HG03432 (cell line): ENCODE data around the gene GSG1L.

ENCODE experiments used
- ATAC-seq: cut with Tn5 transposase; IDR thresholded peaks from one replicate; pipeline ENCODE4 v1.9.1; 2021; ENCODE audit warnings: mild to moderate bottlenecking, moderate library complexity; ENCODE audit not compliant: unreplicated experiment

Gene GSG1L

DNA sequence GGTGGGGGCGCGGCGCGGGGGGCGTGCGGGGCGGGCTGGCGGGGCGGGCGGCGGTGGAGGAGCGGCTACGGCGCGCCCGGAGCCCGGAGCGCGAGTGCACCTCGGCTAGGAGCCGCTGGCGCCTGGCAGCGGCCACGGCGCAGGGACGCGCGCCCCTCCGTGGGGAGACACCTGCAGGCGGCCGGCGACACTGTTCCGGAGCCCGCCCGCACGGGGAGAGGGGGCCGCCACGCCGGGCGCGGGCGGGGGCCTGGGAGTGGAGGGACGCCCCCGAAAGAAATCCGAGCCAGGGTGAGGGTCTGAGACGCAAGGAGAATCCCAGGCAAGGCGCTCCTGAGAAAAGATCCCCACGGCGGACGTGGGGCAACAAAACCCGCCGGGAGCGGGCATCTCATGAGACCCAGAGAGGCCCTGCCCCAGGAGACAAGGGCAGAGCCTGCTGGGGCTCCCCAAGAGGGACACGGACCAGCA lies at the start of gene GSG1L:
Gene GSG1L, minus strand, starts transcription at position 124 of the 471 bp plus-strand sequence. CDS start 290 bp downstream, outside the sequence.
- ATAC-seq = no peak

DNA sequence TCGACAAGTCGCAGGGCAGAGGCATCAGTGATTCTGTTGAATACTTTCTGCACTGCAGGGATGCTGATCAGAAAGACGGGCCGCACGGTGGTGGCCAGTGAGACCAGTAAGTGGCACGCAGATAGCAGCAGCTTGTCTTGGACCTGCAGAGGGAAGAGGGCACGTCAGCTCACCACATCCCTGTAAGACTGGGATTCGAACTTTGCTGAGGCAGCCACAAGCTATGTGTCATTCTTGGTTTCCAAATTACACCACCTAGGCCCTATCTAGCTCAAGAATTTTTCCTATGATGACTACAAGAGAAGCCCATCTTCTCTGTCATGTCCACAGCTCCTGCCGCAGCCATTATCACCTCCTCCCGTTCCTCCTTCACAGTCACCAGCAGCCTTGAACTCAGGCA lies 49.4 kb upstream of the GSG1L start:
- no peak for ATAC-seq

DNA sequence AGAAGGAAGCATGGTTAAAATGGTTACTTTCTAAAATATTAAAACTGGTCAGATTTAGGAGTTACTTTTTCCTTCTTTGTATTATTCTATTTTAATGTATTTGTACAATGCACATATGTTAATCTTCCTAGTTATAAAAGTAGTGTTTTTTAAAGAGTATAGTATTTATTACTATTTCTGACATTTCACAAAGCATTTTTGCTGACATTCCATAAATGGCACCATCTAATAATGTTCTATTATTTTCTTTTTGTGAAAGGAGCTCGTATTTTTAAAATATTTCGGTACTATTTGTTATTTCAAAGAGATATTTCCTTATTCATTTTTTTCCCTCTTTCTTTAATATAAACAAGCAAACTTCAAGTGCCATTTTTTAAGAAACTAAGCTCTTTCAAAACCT lies 47.5 kb upstream of the GSG1L start:
- no peak for ATAC-seq

DNA sequence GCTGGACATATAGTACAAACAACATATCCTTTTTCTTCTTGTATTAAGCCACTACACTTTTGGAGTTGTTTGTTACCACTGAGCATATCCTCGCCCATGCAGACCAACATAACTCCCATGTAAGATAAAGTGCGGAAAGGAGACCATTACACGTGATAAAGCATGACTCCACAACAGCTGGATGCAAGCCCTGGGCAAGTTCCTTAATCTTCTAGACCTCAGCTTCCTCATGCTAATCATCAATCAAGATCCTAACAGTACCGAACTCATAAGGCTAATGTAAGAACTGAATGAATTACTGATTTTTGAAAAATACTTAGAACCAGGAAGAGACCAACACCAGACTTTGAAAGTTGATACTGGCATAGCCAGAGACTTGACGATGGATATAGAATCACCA lies 47.0 kb upstream of the GSG1L start:
- ATAC-seq = no peak

DNA sequence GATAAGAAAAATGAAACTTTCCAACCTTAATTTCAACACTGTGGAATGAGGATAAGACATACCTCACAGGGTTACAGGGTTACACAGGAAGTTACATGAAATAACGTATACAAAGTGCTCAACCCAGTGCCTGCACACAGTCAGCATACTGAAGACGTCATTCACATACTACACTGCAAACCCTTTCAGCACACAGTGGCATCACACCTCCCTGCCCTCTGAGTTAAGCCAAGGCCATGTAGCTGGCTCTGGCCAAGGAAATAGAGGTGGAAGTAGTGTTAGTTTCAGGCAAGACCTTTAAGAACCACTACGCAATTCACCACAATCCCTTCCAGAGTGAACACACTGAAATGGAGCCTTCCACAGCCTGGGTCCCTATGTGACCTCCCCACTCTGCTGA lies 46.6 kb upstream of the GSG1L start:
- no peak for ATAC-seq

DNA sequence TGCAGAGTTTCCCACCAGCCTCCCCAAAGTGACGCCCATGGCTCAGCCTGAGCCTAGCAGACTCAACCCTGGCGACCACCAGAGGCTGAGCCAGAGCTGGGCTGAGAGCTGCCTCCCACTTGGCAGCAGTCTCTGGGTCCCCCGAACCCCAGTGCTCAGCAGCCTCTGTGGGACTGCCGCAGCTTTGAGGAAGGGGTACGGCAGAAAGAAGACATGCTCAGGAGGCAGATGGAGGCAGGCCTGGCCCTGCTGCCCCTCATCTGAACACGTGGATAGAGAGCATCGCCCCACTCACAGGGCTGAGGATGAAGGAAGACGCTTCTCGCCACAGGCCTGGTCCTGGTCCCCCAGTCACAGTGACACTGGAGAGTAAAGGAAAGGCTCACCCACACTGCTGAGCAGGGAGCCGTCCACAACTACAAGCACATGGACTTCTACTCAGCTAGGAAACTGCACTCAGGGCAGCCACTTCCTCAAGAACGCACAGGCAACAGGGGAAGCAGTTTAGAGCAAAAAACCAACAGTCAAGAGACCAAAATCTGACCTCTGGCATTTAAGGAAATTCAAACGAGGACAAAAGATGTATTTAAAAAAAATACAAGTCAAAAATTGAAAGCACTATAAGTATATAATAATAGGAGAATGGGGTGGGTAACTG lies 45.2 kb upstream of the GSG1L start:
- no peak for ATAC-seq

DNA sequence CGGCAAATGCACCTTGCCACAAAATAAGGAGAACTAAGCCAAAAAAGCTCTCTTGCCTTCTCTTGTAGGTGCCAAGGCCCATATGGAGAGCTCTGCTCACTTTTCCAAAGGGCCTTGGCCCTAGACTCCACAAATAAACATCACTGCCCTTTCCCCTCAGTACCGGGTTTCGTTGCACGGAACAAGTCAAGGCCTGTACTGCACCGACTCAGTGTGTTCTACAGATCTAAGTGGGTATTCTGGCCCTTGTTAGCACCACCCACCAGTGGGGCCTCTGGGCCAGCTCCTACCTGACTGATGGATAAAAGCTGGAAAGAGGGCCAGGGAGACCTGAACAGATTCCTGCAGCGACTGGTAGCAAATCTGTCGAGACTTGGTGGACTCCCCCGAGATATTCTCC lies 43.7 kb upstream of the GSG1L start:
- no peak for ATAC-seq

DNA sequence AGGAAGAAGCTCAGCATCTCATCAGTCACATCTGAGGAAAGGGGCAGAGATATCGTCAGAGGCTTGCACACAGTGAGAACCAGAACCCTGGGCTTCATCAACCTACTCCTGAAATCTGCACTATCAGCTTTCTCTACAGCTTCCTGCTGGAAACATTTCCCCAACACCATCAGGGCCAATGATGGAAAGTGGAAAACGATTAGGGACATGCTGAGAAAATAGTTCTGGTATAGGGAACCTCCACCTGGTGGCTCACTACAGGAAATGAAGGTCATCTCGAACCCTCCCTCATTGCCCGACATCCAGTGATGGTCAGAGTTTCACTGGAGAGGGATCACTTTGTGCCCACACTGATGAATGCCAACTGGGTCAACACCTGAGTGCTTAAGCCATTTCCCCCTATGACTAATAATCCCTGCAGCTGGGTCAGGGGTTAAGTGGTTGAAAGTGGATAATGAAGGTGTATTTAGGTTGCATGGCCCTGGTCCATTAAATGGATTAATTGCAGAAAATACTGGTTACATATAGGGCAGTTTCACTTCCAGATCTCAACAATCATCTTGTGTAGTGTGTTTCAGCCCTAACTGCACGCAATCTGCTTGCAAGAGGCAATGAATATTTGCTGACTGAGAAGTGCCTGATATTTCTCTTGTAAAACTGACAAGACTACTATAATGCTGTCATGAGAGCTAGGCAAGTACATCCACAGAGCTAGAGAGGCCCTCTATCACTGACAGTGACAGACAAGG lies 43.1 kb upstream of the GSG1L start:
- ATAC-seq = no peak

DNA sequence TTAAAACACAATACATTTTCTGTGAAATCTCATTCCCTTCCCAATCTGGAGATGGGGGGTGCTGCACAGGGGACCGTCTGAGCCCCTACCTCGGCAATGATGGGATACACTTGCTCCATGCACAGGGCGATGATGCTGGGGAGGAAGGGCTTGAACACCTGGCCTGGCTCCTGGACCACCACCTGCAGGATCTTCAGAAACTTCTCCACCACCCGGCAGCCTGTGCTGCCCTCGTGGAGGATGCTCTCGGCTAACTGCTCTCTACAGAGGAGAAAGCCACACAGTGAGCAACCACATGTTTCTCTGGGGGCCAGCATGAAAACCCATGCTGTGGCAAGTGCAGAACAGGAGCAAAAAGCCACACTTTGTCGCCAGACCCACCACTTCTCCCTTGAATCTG lies 42.4 kb upstream of the GSG1L start:
- ATAC-seq = no peak

DNA sequence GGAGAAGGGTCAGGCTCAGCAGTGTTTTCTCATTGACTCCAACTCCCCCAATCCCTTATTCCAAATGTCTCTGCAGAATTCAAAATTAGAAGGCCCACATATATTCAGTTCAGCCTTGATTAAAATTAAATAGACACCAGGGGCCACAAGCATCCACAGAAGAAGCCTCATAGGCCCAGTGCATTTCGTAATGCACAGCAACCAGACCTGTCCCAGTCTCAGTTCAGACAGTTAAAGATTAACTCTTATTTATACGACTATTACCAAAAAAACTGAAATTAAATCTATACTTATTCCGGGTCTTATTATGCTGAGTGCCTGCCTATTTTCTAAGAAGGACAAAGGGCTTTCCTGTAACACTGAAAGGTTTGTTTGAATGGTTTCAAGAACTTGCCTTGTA lies 41.8 kb upstream of the GSG1L start:
- no peak for ATAC-seq

DNA sequence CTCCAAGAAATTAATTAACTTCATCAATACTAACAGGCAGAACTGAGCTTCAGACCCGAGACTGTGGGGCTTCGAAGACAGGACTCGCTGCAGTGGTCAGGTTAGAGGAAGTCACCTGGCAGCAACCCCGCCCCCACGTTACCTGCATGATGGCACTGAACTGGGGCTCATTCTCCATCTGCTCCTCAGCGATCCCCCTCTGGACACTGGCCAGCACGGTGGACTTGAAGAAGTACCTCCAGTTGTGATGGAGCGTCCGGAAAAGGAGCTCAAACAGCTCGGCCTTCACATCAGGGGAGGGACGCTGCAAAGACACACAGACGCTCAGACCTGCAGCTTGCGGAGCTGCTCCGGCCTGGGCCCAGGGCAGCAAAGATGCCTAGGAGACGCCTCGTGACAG lies 40.9 kb upstream of the GSG1L start:
- no peak for ATAC-seq

DNA sequence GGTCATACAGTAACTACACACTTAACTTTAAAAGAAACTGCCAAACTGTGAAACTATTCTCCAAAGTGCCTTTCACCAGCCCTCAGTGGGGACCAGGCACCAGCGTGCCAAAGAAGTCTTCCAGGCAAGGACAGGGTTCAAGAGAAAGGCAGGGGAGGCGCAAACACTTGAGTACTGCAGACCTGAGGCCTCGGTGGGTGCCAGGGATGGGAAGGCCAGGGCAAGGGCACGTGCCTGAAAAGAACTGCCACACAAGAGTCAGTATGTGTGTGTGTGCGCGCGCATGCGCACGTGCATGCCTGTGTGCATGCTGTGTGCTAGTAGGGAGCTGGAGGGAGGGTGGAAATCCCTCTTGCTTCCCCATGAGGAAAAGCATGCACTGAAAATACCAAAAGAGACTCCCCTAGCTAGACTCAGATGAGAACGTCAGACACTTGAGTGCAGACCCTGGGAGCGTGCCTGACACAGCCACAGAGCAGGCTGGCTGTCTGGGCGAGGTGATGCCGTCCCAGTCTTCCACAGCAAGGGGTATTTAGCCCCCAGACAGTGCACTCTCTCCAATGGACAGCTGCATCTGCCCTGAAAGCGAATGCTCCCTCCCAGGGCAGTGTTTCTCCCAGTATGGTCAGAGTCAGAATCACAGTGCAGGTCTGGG lies 40.1 kb upstream of the GSG1L start:
- ATAC-seq = no peak

DNA sequence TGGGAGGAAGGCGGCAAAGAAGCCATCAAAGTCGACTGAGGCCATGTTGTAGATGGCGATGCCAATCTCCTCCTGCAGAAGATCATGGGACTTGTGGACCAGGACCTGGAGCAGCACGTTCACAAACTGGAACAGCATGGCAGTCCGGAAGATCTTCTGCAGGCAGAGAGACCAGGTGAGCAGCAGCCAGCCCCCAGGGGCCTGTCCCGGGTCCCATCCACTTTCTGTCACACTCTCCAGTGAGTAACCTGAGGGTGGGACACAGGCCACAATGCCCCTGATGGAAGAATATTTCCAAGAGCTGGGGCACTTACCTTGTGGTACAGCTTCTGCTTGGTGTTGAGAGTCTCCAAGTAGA lies 38.0 kb upstream of the GSG1L start:
- no peak for ATAC-seq

DNA sequence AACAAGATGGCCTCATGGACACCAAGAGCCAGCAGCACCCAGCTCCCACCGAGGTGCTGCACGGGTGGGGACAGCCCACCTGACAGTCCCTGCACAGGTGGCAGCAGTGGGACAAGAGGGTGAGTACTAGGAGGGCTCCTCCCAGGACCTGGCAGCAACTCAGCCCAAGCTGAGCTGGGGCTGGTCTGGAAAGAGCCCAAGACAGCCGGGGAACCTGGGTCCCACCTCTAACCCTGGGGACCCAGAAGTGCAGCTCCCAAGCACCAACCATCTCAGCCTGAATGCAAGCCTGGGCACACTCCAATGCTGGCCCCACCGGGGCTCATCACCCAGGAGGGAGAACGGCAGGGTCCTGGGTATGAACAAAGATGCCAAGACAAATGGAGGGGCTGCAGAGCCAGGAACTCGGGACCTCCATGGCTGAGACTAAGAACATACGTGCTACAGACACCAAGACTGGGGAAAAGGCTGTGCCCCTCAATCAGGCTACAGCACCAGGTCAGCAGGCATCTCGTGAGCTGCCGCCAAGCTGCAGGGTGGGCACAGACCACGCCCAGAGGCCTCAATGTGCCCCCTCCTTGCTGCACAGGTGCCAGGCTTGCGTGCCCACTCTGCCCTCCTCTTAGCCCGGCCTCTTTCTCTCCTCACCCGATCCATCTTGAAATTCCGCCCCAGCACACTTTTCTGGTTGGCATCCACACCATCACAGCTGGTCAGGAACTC lies 37.5 kb upstream of the GSG1L start:
- no peak for ATAC-seq

DNA sequence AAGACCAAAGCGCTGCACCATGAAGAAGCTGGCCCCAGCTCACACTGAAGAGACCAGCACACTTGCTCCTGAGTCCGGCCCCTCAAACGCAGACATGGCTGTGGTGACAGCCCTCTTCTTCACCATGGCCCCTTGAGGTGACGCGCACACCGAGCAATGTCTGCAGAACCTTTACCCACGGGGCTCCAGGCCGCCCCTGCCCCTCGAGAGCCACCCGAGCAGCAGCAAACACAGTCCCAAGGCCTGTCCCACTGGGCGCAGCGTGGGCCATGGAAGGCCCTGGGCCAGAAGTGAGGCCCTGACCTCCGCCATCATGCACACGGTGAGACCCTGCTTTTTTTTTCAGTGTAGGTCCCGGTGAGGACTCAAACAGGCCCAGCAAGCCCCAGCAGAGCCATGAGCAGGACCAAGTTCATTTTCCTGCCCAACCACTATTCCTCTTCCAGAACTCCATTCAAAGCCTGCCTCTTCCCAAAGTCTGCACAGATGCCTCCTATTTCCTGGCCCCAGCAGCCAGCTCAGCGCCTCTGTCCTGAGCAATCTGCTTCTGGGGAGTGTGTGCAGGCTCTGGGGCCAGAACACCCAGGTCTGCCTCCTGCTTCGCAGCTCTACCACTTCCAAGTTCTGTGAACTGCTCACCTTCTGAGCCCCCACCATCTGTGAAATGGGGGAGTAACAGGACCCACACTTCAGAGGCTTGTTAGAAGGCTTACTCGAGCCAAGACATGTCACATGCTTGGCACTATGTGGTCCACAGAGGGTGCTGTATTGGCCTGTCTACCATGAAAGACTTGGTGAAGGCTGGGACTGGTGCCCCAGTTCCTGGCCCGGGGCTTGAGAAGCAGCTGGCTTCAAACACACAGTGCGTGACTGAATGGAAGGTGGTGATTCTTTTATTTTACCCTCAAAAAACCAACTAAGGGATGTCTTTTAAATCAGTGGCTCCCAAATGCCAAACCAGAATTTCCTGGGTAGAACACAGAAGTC lies 35.7 kb upstream of the GSG1L start:
- ATAC-seq = no peak

DNA sequence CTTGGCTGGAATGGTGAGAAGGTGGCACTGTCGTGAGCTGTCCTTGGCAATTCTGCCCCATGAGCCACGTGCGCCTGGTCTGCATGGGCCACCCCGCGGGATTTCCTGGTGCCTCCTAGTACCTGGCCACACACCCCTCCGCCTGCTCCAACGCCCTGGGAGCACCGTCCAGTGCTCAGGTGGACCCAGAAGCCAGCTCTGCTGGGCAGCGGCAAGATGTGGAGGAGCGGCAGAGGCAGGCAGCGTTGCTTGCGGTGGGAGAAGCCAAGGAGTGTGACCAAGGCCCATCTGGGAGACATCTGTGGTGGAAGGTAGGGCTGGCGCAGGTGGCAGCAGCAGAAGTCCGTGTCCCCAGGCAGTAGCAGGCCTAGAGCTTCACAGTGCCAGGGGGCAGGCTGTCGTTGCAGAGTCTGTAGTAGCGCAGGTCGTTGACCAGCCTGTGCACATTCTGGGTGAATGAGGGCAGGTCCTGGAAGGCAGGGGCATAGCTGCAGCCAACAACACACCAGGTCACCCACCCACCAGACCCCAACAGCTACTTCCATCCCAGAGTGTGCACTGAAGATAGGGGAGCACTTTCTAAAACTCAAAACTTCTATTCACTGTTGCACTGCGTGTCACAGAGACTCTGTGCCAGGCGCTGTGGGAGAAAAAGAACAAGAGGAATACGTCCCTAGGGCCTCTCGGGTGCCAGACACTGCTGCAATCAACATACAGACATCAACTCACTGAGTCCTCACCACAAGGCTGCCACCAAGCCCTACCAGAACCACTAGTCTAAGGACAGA lies 34.9 kb upstream of the GSG1L start:
- ATAC-seq = no peak

DNA sequence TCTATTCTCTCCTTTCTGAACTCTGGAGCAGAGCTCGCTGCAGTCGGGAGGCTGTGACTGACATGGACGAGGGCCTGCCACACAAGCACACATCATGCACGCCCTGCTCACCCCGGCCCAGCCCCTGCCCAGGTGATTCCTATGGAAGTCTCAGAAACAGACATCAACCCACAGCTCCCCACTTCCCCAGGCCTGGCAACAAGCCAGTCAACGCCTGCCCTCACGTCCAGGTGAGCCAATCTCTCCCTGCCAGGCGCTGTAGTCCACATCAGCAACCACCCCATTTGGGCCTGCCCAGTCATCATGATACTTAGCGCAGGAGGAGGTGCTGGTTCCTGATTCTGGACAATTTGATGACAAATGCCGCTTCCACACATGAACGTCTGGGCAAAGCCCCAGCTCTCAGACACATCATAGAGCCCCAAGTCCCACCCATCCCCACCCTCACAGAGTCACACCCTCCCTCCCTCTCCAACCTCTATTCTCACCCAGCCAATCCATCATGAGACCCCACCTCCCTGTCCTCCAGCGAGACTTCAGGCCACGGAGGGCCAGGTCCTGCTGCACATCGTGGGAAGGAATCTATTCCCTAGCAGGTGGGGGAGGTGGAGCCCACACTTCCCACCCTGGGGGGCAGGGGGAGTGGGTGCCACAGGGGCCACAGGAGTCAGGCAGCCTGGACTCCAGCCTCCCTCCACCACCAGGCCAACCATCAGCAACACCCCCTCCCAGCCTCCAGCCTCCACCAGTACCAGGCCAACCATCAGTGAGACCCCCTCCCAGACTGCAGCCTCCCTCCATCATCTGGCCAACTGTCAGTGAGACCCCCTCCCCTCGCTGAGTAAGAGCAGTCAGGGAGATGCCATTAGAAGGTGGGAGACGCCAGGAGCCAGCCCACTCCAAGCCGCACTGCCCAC lies 33.7 kb upstream of the GSG1L start:
- ATAC-seq = no peak

DNA sequence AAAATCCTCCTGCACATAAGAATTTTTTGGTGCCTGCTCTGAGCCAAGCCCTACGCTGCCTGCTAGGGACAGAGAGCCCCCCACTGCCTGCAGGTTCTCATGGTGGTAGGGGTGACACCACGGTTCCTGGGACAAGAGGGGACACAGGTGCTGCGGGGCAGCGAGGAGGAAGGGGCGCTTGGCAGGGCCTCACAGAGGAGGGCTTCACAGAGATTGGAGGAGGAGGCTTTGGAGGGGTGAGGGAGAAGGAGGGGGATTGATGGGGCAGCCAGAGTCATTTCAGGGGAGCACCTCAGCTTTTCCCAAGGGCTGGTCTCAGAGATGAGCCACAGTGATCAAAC lies 29.8 kb upstream of the GSG1L start:
- no peak for ATAC-seq
